GM12878 (cell line): Measurements from ENCODE around the gene TIGD1. TPM values are rescaled to one million over a fixed set of nuclear protein-coding genes. Genes with fewer than 3 reads are reported as not detected.

Experiments
- ATAC-seq: fragments of 200-7000 bp; cut with Tn5 transposase; 3 replicates; pipeline ENCODE4 v1.9.1; 2020; ENCODE audit warnings: mild to moderate bottlenecking, moderate library complexity
- BruUV-seq: library from RNA; stranded (reverse); fragments of 400-500 nt; replicated peaks from 2 replicates; lab custom pipeline; 2021; lab: Mats Ljungman, UMichigan
- CTCF ChIA-PET: fragments of 300-600 bp; sonication (Branson Sonifier 250); formaldehyde crosslinking; extraction: SDS; loops from one replicate; lab custom pipeline; 2021; ENCODE audit warnings: inconsistent platforms; lab: Yijun Ruan, JAX
- POLR2A ChIA-PET: fragments of 350-600 bp; formaldehyde crosslinking; extraction: SDS; loops from one replicate; lab custom pipeline; 2021; ENCODE audit warnings: inconsistent platforms; lab: Charles Lee
- RAD21 ChIA-PET: fragments of 300-600 bp; sonication (Branson Sonifier 250); formaldehyde crosslinking; loops from one replicate; lab custom pipeline; 2023; ENCODE audit warnings: antibody characterized with exemption; ENCODE audit not compliant: unreplicated experiment; lab: Charles Lee
- SMC1A ChIA-PET: fragments of 300-600 bp; sonication (Branson Sonifier 250); formaldehyde crosslinking; loops from one replicate; lab custom pipeline; 2023; ENCODE audit not compliant: unreplicated experiment, uncharacterized antibody; lab: Charles Lee
- DNase-seq: peaks from one replicate; pipeline ENCODE4 v3.0.0-alpha.2; 2011; ENCODE audit warnings: low read depth, low spot score
- FAIRE-seq: peaks from 3 replicates; lab custom pipeline; 2011; peaks lifted over from hg19 to GRCh38; lab: Jason Lieb, UNC
- H2AFZ ChIP-seq: 2 replicates; pipeline ENCODE4 v1.6.0; 2011; ENCODE audit warnings: low read depth, low read length, control low read depth; ENCODE audit not compliant: control insufficient read depth
- H3K27ac ChIP-seq: 2 replicates; pipeline ENCODE4 v1.5.1; 2011; ENCODE audit warnings: control low read depth; ENCODE audit not compliant: control insufficient read depth, insufficient read depth
- H3K27me3 ChIP-seq, 2 experiments: replicated peaks in 1 of 2; 2 replicates each; pipeline versions ENCODE4 v1.6.0 to v1.6.1; 2011; ENCODE audit warnings: low read length in 1 of 2; ENCODE audit not compliant: control insufficient read depth in 2 of 2, insufficient read depth in 2 of 2
- H3K36me3 ChIP-seq, 2 experiments: 2 replicates each; pipeline ENCODE4 v1.5.1; 2011; ENCODE audit warnings: low read length in 1 of 2; ENCODE audit not compliant: control insufficient read depth in 2 of 2, insufficient read depth in 2 of 2
- H3K4me1 ChIP-seq: 2 replicates; pipeline ENCODE4 v1.6.1; 2011; ENCODE audit warnings: mild to moderate bottlenecking, low read length, moderate library complexity, mixed read lengths; ENCODE audit not compliant: control insufficient read depth, insufficient read depth
- H3K4me2 ChIP-seq: 2 replicates; pipeline ENCODE4 v1.6.0; 2011; ENCODE audit warnings: control low read depth; ENCODE audit not compliant: control insufficient read depth, insufficient read depth
- H3K4me3 ChIP-seq: fragments of 200-600 bp; sonication (generic); 2 replicates; pipeline ENCODE4 v1.5.1; 2016
- H3K79me2 ChIP-seq: 2 replicates; pipeline ENCODE4 v1.6.0; 2011; ENCODE audit warnings: low read length; ENCODE audit not compliant: control insufficient read depth, insufficient read depth
- H3K9ac ChIP-seq: 2 replicates; pipeline ENCODE4 v1.8.0; 2011; ENCODE audit warnings: low read length, control low read depth, mixed read lengths; ENCODE audit not compliant: control insufficient read depth, insufficient read depth
- H3K9me3 ChIP-seq: replicated peaks from 3 replicates; pipeline ENCODE4 v1.5.1; 2011; ENCODE audit warnings: mild to moderate bottlenecking, low read length; ENCODE audit not compliant: control insufficient read depth, insufficient read depth
- H4K20me1 ChIP-seq: 2 replicates; pipeline ENCODE4 v1.6.0; 2011; ENCODE audit not compliant: control insufficient read depth, insufficient read depth
- CHD1 ChIP-seq: IDR thresholded peaks from 2 replicates; pipeline ENCODE4 v1.6.1; 2012; ENCODE audit warnings: low read depth, low read length, improper control_type of control experiment
- DPF2 ChIP-seq: fragments of 450-650 bp; IDR thresholded peaks from 2 replicates; pipeline ENCODE4 v1.6.1; 2017; ENCODE audit warnings: mild to moderate bottlenecking
- EZH2 ChIP-seq: IDR thresholded peaks from 2 replicates; pipeline ENCODE4 v1.6.1; 2012; ENCODE audit warnings: low read depth, mild to moderate bottlenecking, control low read depth, inconsistent platforms, low read length, borderline replicate concordance; ENCODE audit not compliant: control insufficient read depth
- NFYB ChIP-seq: IDR thresholded peaks from 2 replicates; pipeline ENCODE4 v1.6.1; 2011; ENCODE audit warnings: low read depth, mild to moderate bottlenecking, low read length, improper control_type of control experiment, moderate library complexity; ENCODE audit not compliant: insufficient read depth
- RUNX3 ChIP-seq: IDR thresholded peaks from 2 replicates; pipeline ENCODE4 v1.6.1; 2012; ENCODE audit warnings: low read length, inconsistent platforms
- TAF1 ChIP-seq: IDR thresholded peaks from 2 replicates; pipeline ENCODE4 v1.6.1; 2011; ENCODE audit warnings: mild to moderate bottlenecking, low read depth, low read length, borderline replicate concordance
- WGBS: methylation state at CpG from one replicate; pipeline ENCODE4 v1.1.6; 2016; ENCODE audit warnings: low lambda C conversion rate; ENCODE audit not compliant: insufficient replicate concordance, insufficient coverage; ENCODE audit errors: missing lambda C conversion rate; 5-methylcytosine and 5-hydroxymethylcytosine counted together
- in situ Hi-C: fragments of 300-500 bp; cut with MboI; formaldehyde crosslinking; loops from 9 replicates; pipeline ENCODE4 v1.14.3; 2018; ENCODE audit warnings: mixed read lengths
- intact Hi-C: fragments of 100-400 bp; cut with micrococcal nuclease; formaldehyde crosslinking; loops from one replicate; pipeline ENCODE4 v1.14.2; 2022; ENCODE audit not compliant: unreplicated experiment
- polyA plus RNA-seq, 11 experiments: library from polyadenylated mRNA; depleted of rRNA in 4 of 11; unstranded in 6 of 11; stranded (reverse) in 5 of 11; fragments of >200 nt; fragmentation: Nextera tagmentation in 4 of 11; fragmentation: Illumina TruSeq in 1 of 11; extraction: Ambion mirVana in 4 of 11; extraction: Trizol in 1 of 11; gene quantifications; 1 replicate in 1 of 11; 2 replicates in 10 of 11; pipeline versions ENCODE4 v1.2.1 to v1.2.3, GENCODE V29; 2011 to 2016; ENCODE audit warnings: inconsistent platforms in 2 of 11, missing spikeins in 2 of 11, low read depth in 1 of 11
- total RNA-seq, 4 experiments: library from RNA; depleted of rRNA in 3 of 4; stranded (reverse); fragments of >200 nt in 3 of 4; fragmentation: Illumina TruSeq in 1 of 4; extraction: Trizol in 1 of 4; gene quantifications; 2 replicates each; pipeline versions ENCODE4 v1.2.1 to v1.2.3, GENCODE V29; 2013 to 2021
- TF ChIP-seq, protein P1 (sequence below): fragments of 450-650 bp; IDR thresholded peaks from 2 replicates; pipeline ENCODE4 v1.6.1; 2016; ENCODE audit warnings: mild to moderate bottlenecking

Gene TIGD1
- total and polyA plus RNA-seq, 10 of the 15 experiments (the other 5 are each of a cell fraction or from before 2014, with no cell fraction given): 1.4 to 8.4 (median 5.6) TPM

DNA sequence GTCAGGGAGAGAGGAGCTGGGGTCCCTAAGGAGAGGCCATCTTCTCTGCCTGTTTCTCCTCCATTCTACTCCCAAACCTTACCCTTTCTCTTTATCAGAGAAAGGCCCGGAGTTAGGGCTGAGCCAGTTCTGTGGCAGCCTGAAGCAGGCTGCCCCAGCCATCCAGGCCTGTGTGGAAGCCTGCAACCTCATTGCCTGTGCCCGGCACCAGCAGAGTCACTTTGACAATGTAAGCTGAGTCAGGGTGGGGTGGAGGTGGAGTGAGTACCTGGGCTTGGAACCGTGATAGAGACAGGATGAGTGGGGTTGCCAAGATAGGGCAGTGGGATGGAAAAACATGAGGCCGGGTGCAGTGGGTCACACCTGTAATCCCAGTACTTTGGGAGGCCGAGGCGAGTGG, 5.7 kb downstream of the TIGD1 start:
- 100% methylated on average over 6 of the region's 6 CpGs for WGBS
- FAIRE-seq (no peak), DNase-seq (no peak), ATAC-seq (no peak)
- no peak overlapping the region for H3K4me2 ChIP-seq
- in situ Hi-C loops: no loop called here
- no peaks in the 10 kb centered on the region for H3K27me3 ChIP-seq
- no peaks in the 10 kb centered on the region; a peak in 1 of 4 replicates for H3K36me3 ChIP-seq
- no peaks in the 10 kb centered on the region; the same call in 2 of the 3 replicates for H3K9me3 ChIP-seq
- H4K20me1 ChIP-seq: no peaks in the 10 kb centered on the region
- SMC1A ChIA-PET: no interaction called here
- H3K79me2 ChIP-seq: peaks cover 4% of the 10 kb centered on the region
- no TSS peak for BruUV-seq
- no peak overlapping the region for H2AFZ ChIP-seq
- CTCF ChIA-PET: no interaction called here
- no peak overlapping the region for H3K4me3 ChIP-seq
- POLR2A ChIA-PET: no interaction called here
- no peak overlapping the region for H3K27ac ChIP-seq
- intact Hi-C loops: no loop called here
- TF ChIP-seq, protein P1, sequence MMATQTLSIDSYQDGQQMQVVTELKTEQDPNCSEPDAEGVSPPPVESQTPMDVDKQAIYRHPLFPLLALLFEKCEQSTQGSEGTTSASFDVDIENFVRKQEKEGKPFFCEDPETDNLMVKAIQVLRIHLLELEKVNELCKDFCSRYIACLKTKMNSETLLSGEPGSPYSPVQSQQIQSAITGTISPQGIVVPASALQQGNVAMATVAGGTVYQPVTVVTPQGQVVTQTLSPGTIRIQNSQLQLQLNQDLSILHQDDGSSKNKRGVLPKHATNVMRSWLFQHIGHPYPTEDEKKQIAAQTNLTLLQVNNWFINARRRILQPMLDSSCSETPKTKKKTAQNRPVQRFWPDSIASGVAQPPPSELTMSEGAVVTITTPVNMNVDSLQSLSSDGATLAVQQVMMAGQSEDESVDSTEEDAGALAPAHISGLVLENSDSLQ: no peak
- TF ChIP-seq DPF2 (no peak), TAF1 (no peak), EZH2 (no peak), RUNX3 (no peak), CHD1 (no peak), NFYB (no peak)
- no peaks in the 10 kb centered on the region for H3K4me1 ChIP-seq
- RAD21 ChIA-PET: no interaction called here
- no peak overlapping the region for H3K9ac ChIP-seq
